Activated CD4-positive, alpha-beta T cell treated with anti-CD3 and anti-CD28 coated beads, Interleukin-2, amount 50 U/mL, for 4 hours (primary cell): ENCODE measurements around the gene ATP1A2.

ENCODE experiments used
- DNase-seq, 2 experiments: peaks; one replicate each; pipeline ENCODE4 v3.0.0-alpha.2; 2020

The ATP1A2 gene

GRCh38 chr1:160127381-160127780, 11.8 kb downstream of the ATP1A2 start:
- no peak for DNase-seq

DNA sequence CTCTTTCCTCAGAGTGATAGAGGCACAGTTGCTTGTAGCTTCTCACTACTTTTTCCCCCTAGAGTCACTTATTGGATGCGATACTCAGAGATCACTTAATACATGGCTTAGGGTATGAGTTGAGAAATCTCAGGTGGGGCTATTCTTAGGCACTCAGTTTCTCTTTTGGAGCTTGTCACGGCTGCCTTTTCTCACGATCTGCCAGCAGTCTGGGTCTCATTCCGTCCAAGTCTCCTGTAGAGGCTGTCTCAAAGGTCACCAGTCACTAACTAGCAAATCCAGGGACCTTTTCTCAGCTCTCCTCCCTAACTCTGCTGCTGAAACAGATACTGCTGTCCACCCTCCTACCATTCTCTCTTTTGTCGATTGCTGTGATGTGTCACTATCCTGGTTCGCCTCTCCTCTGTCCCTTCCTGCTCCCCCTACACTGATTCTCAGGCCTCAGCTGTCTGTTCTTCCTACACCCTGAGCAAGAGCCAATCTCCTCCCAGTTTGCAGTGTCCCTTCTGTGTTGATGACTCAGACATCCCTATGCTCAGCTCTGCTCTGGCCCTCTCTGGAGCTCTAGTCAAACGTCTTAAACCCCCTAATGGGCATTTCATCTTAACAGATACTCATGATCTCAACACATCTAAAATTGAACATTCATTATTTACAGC, 12.4 kb downstream of the ATP1A2 start:
- DNase-seq, result no peak

DNA sequence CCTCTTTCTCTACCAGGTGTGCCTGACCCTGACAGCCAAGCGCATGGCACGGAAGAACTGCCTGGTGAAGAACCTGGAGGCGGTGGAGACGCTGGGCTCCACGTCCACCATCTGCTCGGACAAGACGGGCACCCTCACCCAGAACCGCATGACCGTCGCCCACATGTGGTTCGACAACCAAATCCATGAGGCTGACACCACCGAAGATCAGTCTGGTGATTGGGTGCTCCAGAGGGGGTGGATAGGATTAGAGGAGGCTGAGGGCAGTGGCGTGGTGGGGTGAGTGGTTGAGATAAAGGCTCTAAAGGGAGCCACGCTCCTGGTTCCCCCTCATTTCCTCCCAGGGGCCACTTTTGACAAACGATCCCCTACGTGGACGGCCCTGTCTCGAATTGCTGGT, 13.1 kb downstream of the ATP1A2 start:
- no peak for DNase-seq

- no peak for DNase-seq
Measured at GRCh38 chr1:160129046-160129445, 13.5 kb downstream of the ATP1A2 start.

DNA sequence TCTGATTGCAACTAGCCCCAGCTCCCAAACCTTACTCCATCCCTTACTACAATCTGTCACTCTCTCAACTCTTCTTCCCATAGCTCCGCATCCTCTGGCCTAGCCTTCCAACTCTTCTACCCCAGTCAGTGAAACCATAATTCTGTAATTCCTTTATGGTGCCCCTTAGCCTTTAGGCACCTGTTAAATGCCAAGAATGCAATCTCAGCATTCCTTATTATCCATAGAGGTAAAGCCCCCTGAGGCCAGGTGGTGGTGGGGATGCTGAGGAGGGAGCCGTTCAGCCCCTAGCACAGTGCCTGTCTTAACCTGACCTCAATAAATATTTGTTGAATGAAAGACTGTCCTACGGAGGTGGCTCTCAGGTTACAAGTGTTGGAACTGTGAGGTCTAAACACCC, 14.0 kb downstream of the ATP1A2 start:
- no peak for DNase-seq

DNA sequence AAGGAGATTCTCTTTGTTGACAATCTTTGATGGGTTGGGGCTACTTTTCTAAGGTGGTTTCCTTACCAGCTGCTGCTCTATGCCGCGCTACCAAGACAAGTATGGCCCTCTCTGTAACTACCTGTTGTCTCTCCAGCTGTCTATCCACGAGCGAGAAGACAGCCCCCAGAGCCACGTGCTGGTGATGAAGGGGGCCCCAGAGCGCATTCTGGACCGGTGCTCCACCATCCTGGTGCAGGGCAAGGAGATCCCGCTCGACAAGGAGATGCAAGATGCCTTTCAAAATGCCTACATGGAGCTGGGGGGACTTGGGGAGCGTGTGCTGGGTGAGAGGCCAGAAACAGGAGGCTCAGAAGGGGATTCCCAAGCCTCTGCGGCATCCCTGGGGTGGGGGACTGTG, 14.4 kb downstream of the ATP1A2 start:
- no peak for DNase-seq

- no peak for DNase-seq
Measured at GRCh38 chr1:160130486-160130885, 14.9 kb downstream of the ATP1A2 start.

- DNase-seq, result no peak
Measured at GRCh38 chr1:160130939-160131338, 15.4 kb downstream of the ATP1A2 start.

- DNase-seq, result no peak
Measured at GRCh38 chr1:160131803-160132565, 16.4 kb downstream of the ATP1A2 start.

DNA sequence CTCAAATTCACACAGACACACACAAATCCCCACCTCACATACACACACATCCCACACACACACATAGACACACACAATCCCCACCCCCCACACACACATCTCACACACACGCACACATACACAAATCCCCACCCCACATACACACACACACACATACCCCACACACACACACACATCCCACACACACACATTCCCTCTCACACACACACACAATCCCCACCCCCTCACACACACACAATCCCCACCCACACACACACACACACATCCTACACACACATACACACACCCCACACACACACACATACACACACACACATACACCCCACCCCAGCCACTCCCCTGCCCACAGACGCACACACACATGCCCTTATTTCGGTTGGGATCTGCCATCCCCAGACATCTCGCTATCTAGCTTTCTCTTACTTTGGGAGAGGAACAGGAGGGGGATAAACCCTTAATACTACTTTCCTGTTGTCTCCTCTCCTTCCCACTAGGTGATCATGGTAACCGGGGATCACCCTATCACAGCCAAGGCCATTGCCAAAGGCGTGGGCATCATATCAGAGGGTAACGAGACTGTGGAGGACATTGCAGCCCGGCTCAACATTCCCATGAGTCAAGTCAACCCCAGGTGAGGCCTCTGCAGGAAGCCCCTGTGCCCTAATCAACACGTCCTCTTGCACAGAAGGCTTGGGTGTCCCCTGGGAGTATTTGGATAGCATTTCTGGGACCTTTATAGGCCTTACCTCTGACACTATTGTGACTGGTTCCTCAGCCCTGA, 18.6 kb downstream of the ATP1A2 start:
- no peak for DNase-seq

DNA sequence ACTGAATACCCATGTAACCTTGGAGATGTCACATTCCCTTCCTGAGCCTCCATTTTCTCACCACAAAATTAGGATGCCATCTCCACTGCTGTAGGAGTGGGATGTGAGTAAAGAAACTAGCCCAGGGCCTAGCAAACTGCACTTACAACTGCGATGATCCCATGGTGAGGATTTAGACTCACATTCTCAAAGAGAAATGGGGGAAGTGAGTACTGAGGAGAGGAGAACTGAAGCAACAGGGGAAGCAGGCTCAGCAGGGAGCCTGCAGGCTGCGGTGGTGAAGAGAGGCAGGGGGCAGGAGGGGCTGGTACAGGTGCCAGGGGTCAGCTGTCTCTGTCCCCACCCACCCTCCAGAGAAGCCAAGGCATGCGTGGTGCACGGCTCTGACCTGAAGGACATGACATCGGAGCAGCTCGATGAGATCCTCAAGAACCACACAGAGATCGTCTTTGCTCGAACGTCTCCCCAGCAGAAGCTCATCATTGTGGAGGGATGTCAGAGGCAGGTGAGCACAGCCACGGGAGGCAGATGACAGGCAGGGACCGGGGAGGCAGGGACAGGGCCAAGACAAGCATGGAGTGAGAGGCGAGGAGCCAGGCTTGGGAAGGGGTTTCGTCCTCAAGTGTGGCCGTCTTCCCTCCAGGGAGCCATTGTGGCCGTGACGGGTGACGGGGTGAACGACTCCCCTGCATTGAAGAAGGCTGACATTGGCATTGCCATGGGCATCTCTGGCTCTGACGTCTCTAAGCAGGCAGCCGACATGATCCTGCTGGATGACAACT, 19.4 kb downstream of the ATP1A2 start:
- DNase-seq, result no peak

- no peak for DNase-seq
Measured at GRCh38 chr1:160136121-160136925, 20.8 kb downstream of the ATP1A2 start.

GRCh38 chr1:160136926-160137200, 21.3 kb downstream of the ATP1A2 start:
- no peak for DNase-seq

DNA sequence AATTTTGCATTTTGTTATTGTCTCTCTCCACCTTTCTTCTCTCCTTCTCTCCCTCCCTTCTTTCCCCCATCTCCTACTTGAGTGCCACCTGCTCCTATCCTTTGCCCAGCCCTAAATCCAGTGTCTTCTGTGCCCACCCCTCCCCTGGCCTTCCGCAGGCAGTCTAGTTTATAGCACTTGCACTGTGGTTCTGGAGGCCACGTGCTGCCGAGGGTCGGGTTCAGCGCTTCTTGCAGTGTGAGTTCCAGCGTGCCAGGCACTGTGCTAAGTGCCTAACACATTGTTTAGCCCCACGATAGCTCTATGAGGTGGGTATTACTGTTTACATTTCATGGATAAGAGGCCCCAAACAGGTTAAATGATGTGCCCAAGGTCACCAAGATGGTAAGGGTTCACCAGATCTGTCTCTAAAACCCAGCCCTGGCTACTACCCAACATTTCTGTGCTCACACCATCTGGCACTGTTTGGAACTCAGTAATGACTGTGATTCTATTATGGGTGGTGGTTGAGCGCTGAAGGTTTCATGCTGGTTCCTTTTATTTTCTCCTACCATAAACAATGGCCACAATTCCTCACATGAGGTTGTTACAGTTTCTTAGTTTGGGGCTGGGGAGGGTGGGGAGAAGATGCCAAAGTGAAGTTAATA, 21.8 kb downstream of the ATP1A2 start:
- DNase-seq, result no peak

DNA sequence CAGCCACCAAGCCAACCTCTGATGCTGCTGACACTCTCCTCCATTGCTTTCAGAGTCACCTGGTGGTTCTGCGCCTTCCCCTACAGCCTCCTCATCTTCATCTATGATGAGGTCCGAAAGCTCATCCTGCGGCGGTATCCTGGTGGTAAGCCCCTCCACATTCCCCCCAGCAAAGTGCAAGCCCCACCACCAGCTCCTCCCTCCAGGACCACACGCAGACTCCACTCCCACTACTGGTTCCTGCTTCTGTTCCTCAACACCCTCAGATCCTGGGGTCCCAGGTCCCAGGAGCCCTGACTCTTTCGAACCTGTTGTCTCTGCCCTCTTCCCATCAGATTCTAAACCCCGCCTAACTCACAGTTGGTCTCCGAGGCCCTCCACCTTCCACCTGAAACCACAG, 24.3 kb downstream of the ATP1A2 start:
- no peak for DNase-seq

- no peak for DNase-seq
Measured at GRCh38 chr1:160143695-160144094, 28.1 kb downstream of the ATP1A2 start.

GRCh38 chr1:160144921-160145320, 29.4 kb downstream of the ATP1A2 start:
- no peak for DNase-seq

DNA sequence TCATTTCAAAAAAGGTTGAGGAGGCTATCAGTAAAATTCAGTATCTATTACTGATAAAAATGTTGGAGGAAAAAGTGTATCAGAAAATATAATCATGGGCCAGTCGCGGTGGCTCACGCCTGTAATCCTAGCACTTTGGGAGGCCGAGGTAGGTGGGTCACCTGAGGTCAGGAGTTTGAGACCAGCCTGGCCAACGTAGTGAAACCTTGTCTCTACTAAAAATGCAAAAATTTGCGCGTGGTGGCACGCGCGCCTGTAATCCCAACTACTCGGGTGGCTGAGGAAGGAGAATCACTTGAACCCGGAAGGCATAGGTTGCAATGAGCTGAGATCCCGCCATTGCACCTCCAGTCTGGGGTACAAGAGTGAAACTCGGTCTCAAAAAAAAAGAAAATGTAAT, 30.5 kb downstream of the ATP1A2 start:
- DNase-seq, result no peak

DNA sequence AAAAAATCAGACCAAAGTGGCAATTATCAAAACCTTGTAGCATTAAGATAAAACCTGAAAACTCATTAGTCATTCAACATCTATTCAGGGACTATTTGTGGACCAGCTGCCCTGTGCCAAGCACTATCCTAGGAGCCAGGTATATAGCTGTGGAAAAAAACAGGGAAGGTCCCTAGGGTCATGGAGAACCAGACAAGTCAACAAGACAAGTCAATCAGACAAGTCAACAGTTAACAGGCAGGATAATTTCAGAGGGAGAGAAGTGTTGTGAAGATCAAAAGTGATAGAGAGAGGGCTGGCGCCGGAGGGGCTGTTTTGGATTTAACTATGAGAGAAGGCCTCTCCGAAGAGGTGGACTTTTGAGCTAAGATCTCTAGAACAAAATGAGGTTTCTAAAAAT, 32.6 kb downstream of the ATP1A2 start:
- DNase-seq, result no peak

DNA sequence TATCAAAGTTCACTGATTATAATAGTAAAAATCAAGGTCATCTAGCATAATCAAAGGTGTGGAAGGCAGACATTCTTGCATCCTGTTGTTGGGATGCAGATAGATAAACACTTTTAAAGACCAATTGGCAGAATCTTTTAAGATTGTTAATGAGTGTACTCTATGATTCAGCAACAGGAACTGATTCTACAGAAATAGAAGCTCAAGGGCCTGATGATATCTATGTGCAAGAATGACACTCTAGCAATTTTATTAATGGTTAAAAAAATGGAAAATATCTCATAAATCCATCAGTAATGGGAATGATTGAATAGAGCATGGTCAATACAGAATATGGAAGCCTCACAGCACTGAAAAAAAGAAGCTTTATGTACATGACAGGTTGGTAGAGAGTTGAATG, 33.7 kb downstream of the ATP1A2 start:
- DNase-seq, result no peak

DNA sequence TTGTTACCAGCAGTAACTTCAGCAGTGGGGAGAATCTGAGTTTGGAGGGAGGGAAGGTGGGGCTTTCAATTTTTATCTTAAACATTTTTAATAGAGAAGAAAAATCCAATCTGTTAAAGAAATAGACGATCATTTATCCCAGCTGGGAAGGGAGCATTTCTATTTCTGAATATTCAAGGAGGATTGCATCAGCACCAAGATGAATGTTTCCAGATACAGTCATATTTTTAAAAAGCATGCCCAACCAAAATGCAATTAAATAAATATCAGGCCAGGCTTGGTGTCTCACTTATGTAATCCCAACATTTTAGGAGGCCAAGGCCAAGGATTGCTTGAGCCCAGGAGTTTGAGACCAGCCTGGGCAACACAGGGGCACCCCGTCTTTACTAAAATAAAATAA, 34.2 kb downstream of the ATP1A2 start:
- DNase-seq, result no peak

DNA sequence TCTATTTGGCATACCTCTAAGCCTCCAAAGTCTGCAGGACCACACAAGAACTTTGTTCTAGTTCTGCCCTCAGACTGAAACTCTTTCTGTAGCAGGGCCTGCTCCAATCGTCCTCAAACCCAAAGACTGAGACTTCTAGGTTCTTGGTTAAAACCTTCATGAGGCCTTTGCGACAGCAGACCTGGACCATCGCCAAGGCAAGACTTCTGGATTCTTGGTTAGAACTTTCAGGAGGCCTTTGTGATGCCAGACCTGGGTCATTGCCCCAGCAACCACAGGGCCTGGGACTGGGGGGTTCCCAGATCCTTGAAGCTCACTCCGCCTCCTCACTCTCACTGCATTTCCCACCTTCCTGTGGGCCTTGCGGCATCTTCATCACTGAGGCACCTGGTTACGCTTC, 35.7 kb downstream of the ATP1A2 start, which contains the start of gene ATP1A4:
Gene ATP1A4, plus strand, starts transcription at position 301 of the 400 bp plus-strand sequence. CDS start 438 bp downstream, outside the sequence.
- no peak for DNase-seq
